Stimulated activated CD8-positive, alpha-beta memory T cell treated with anti-CD3 and anti-CD28 coated beads, Interleukin-12 subunit alpha, Interleukin-12 subunit beta, amount 100 ng/mL, for 24 hours (primary cell): ENCODE results near the gene UBASH3A.

Source experiments
- DNase-seq: peaks from one replicate; pipeline ENCODE4 v3.0.0-alpha.2; 2020; ENCODE audit errors: extremely low read depth

The UBASH3A gene

GRCh38 chr21:42411197-42411869, 7.6 kb downstream of the UBASH3A start:
- DNase-seq = no peak

DNA sequence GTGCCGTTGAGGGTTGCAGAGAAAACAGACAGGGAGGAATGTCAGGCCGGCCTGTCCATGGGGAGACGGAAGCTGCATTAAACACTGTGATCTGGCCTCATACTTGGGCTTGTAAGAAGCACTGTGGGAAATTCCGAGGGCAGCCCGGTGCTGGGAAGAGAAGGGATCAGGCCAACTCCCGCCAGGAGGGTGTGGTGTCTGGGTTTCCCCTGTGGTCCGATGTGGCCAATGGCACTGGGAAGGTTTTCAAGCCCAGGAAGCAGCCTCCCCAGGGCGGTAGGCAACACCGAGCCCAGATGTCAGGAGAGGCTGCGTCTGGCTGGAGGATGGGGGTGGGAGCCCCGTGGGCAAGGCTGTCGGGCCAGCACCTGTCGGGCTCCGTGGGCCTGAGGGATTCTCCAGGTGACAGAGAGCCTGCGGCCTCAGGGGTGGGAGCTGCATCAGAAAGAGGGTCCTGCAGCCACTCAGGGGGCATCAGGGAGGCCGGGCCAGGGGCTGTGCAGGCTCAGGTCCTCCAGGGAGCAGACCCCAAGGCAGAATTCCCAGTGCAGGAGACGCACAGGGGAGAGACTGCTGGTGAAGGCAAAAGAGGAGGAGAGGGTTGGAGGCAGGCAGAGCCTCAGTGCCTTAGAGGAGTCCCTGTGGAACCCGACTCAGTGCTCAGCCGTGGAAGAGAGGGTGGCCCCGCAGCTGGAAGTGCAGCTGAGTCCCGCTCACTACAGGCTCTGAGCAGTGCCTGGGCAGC, 8.4 kb downstream of the UBASH3A start:
- no peak for DNase-seq

DNA sequence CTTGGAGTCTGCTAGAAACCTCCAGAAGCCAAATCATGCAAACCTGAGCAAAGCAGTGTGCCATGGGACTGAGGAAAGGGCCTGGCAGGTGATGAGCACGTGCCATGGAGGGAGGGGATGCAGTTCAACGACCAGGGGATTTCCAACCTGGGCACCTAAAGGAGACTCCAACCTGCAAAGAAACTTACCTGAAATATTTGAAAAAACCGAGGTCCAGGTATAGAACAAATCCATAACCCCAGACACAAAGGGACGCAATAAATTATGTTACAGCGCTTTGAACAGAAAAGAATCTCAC, 8.9 kb downstream of the UBASH3A start:
- DNase-seq = no peak

DNA sequence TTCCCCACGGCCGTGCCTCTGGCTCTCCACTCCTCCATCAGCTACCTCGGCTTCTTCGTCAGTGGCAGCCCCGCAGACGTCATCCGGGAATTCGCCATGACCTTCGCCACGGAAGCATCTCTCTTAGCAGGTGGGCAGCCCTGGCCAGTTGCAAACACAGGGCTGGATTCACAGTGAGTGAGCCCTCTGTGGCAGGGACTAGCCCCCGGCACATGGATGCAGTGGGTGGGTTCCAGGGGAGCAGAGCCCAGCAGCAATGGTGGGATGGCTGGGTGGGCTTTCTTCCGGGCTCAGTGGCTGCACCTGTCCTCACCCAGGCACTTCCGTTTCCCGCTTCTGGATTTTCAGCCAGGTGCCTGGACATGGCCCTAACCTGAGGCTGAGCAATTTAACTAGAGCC, 9.4 kb downstream of the UBASH3A start:
- DNase-seq = no peak

DNA sequence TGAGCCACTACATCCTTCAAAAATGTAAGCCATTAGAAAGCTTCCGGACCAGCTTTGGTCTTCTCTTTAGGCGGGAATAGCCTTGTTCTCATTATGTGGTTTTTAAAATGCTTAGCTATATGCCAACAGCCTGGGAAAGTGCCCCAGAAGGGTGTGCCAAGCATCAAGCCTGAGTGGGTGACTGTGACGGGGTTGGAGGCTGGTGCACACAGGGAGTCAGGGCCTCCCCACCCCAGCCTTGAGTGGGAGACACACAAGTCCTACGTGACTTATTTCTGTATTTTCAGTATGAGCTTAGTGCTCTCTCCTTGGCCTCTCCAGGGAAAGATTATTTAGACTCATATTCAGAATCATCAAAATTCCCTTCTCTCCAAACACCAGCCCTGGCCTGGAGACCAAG, 9.8 kb downstream of the UBASH3A start:
- DNase-seq = no peak

GRCh38 chr21:42414066-42414465, 10.4 kb downstream of the UBASH3A start:
- DNase-seq = no peak

- DNase-seq = no peak
These were observed 10.8 kb downstream of the UBASH3A start for GRCh38 chr21:42414553-42414927.

- DNase-seq = peak; percentile 81
These were observed 11.4 kb downstream of the UBASH3A start for GRCh38 chr21:42414928-42415769.

DNA sequence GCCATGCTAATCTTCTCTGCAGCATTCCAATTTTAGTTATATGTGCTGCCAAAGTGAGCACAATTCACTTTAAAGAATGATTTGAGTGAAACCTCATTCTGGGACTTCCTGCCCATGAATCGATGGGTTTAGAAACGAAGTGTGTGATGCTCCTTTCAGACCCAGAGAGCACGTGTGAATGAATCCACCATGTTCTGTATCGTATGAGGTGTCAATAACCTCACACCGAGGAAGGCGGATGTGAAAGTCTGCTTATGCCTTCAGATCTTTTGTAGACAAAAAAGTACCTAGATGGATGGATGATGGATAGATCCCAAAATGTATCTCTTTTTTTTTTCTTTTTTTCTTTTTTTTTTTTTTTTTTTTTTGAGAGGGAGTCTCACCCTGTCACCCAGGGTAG, 13.8 kb downstream of the UBASH3A start:
- no peak for DNase-seq

- no peak for DNase-seq
These were observed 15.2 kb downstream of the UBASH3A start for GRCh38 chr21:42418886-42419285.

GRCh38 chr21:42419845-42420244, 16.1 kb downstream of the UBASH3A start:
- no peak for DNase-seq

GRCh38 chr21:42421018-42421793, 17.5 kb downstream of the UBASH3A start:
- DNase-seq = no peak

- DNase-seq = no peak
These were observed 19.5 kb downstream of the UBASH3A start for GRCh38 chr21:42423197-42423675.

GRCh38 chr21:42423685-42424084, 20.0 kb downstream of the UBASH3A start:
- no peak for DNase-seq

DNA sequence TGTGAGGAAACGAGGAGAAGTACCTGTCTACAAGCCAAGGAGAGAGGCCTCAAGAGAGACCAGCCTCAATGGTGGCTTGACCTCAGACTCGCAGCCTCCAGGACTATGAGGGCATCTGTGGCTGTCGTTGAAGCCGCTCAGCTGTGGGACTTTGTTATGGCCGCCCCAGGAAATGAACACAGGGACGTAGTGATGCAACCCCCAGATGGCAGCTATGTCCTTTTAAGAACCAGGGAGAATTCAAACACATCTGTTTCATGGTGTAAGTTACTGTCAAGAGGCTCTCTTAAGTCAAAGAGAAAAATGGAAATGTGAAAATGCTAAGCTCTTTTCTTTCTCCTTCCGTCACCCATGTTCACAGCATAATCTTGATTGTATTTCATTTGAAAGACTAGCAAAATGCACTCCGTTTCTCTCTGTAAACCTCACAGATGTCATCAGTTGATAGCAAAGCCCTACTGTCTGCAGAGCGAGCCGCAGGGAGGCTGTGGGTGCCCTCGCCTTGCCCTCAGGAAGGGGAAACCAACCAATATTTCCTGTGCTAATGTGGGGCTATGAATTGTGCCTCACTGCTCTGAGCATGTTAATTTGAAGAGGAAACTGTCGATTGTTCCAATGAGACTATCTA, 21.3 kb downstream of the UBASH3A start:
- DNase-seq = no peak

DNA sequence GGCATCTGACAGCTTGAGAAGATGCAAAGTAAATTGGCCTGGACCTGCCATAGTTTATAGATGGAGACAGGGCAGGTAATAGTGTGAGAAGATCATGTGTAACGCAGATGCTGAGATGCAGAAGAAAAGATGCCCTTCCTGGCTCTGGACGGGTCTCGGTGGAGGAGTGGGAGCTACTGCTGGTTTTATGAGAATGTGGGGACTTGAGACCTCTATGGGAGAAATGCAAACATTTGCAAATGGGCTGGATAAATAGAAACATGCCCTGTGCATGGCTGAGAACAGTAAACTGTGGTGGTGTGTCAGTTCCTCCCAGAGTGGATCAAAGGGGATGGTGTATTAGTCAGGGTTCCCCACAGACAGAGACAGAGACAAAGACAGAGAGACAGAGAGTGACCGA, 21.9 kb downstream of the UBASH3A start:
- no peak for DNase-seq

- DNase-seq = no peak
These were observed 22.7 kb downstream of the UBASH3A start for GRCh38 chr21:42426424-42426823.

- DNase-seq = no peak
These were observed 23.3 kb downstream of the UBASH3A start for GRCh38 chr21:42426876-42427480.

GRCh38 chr21:42427809-42428419, 24.2 kb downstream of the UBASH3A start:
- DNase-seq = no peak

DNA sequence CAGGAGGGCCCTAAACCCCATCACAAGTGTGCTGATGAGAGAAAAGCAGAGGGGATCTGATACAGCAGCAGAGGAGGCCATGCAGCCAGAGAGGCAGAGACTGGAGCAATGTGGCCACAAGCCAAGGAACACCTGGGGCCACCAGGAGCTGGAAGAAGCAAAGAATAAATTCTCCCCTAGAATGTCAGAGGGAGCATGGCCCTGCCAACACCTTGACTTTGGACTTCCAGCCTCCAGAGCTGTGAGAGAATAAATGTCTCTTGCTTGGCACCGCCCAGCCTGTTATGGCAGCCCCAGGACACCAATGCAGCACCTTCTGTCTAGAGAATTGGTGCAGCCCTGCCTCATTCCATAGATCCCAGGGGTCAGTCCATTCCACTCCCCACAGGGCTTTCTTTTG, 25.3 kb downstream of the UBASH3A start:
- no peak for DNase-seq

- DNase-seq = no peak
These were observed 26.2 kb downstream of the UBASH3A start for GRCh38 chr21:42429856-42430255.
